NT2/D1 (cell line): ENCODE results near the gene GFRA1.
"Not testable (repeated sequence)": the region's sequence is repeated elsewhere in the genome, so short reads cannot be mapped to it uniquely, and the experiment has no call there.

Source experiments
- DNase-seq: peaks from one replicate; pipeline ENCODE4 v3.0.0-alpha.2; 2011; ENCODE audit warnings: low read depth, low spot score
- H3K27me3 ChIP-seq: 2 replicates; pipeline ENCODE4 v1.6.0; 2011; ENCODE audit warnings: mild to moderate bottlenecking; ENCODE audit not compliant: insufficient read length, insufficient read depth
- H3K36me3 ChIP-seq: 2 replicates; pipeline ENCODE4 v1.6.1; 2011; ENCODE audit warnings: mild to moderate bottlenecking, low read length, mixed read lengths; ENCODE audit not compliant: insufficient read depth, insufficient read length
- H3K4me1 ChIP-seq: 2 replicates; pipeline ENCODE4 v1.5.1; 2011; ENCODE audit not compliant: insufficient read depth, insufficient read length
- H3K4me3 ChIP-seq: 2 replicates; pipeline ENCODE4 v1.5.1; 2011; ENCODE audit warnings: low read depth; ENCODE audit not compliant: insufficient read length
- H3K9ac ChIP-seq: 2 replicates; pipeline ENCODE4 v1.6.0; 2011; ENCODE audit warnings: low read depth; ENCODE audit not compliant: insufficient read length
- H3K9me3 ChIP-seq: 2 replicates; pipeline ENCODE4 v1.5.1; 2011; ENCODE audit warnings: mild to moderate bottlenecking, low read length; ENCODE audit not compliant: insufficient read depth
- SUZ12 ChIP-seq: IDR thresholded peaks from 2 replicates; pipeline ENCODE4 v1.6.1; 2011; ENCODE audit not compliant: insufficient read length, insufficient read depth; ENCODE audit errors: extremely low read depth
- YY1 ChIP-seq: IDR thresholded peaks from 2 replicates; pipeline ENCODE4 v1.6.1; 2011; ENCODE audit not compliant: insufficient read length, insufficient read depth
- ZNF274 ChIP-seq: IDR thresholded peaks from 2 replicates; pipeline ENCODE4 v1.6.1; 2011; ENCODE audit warnings: mild to moderate bottlenecking, low read depth, low read length

The GFRA1 gene

DNA sequence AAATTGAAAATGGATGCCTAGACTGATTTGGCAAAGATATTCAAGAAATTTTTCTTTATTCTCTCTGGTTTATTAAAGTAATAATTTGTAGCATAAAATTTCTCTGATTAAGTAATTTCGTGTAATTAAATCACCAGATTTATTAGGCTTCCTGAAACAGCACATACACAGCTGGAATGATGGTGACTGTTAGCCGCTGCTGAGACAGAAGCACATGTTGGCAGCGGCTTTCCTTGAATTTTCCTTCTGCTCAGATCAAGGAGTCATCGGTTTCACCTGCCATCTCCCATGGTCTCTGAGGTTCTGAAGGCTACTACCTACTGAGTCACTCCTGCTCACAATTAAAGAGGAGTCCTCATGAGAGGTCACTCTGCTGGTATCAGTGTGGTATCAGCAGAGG is 101.5 kb downstream of the GFRA1 start:
- Histone ChIP-seq H3K4me3 (no peak overlapping the region), H3K9me3 (no peaks in the 10 kb centered on the region), H3K4me1 (no peaks in the 10 kb centered on the region), H3K36me3 (no peaks in the 10 kb centered on the region), H3K9ac (no peak overlapping the region), H3K27me3 (no peaks in the 10 kb centered on the region)
- TF ChIP-seq ZNF274: no peak
- TF ChIP-seq SUZ12: no peak
- no peak for TF ChIP-seq YY1
- DNase-seq: no peak

DNA sequence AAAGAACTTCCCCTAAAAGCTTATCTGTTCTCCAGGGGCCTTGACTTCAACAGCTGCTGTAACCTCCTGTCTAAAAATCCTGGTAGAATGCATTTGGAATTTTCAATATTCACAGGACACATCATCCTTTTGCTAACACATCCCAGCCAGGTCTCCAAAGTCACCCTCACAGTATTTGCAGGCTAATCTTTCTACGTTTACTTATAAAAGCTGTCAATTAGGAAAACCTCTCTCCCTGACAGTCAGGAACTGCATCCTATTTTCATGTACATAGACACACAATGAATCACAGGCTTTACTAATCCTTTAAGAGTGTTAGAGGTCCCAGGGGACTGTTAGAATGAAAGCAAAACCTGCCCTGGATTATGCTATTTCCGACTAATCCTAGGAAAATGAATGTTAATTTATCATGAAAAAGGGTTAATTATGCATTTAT is 102.2 kb downstream of the GFRA1 start:
- H3K9me3 ChIP-seq: no peaks in the 10 kb centered on the region
- DNase-seq: peak; percentile 42
- no peaks in the 10 kb centered on the region for H3K4me1 ChIP-seq
- H3K9ac ChIP-seq: no peak overlapping the region
- no peak for TF ChIP-seq SUZ12
- no peak for TF ChIP-seq ZNF274
- no peak for TF ChIP-seq YY1
- H3K36me3 ChIP-seq: no peaks in the 10 kb centered on the region
- H3K27me3 ChIP-seq: no peaks in the 10 kb centered on the region
- no peak overlapping the region for H3K4me3 ChIP-seq

- H3K9ac ChIP-seq: no peak overlapping the region
- TF ChIP-seq ZNF274 (no peak), YY1 (no peak), SUZ12 (no peak)
- no peaks in the 10 kb centered on the region for H3K36me3 ChIP-seq
- no peaks in the 10 kb centered on the region for H3K27me3 ChIP-seq
- no peaks in the 10 kb centered on the region for H3K9me3 ChIP-seq
- no peaks in the 10 kb centered on the region for H3K4me1 ChIP-seq
- DNase-seq: no peak
- no peak overlapping the region for H3K4me3 ChIP-seq
Observed at GRCh38 chr10:116169782-116170445, 103.1 kb downstream of the GFRA1 start.

DNA sequence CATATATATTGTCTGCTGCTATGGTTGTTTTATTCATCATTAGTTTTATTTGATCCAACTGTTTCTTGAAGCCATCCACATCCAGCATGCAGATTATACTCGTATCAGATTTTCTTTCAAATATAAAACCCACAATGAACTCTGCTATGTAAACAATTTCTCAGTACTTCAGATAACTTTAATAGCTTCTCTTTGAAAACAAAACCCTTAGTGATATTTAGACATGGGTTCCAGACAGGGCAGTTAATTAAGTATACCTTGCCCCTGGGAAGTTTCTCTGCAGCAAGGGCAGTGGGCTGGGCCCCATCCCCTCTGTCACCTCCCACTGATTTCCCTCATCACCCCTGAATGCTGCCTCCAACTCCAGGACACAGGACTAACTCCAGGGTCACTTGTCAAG is 104.3 kb downstream of the GFRA1 start:
- no peaks in the 10 kb centered on the region for H3K36me3 ChIP-seq
- H3K9me3 ChIP-seq: no peaks in the 10 kb centered on the region
- no peak for DNase-seq
- H3K27me3 ChIP-seq: no peaks in the 10 kb centered on the region
- TF ChIP-seq YY1 (no peak), SUZ12 (no peak), ZNF274 (no peak)
- H3K9ac ChIP-seq: no peak overlapping the region
- H3K4me3 ChIP-seq: no peak overlapping the region
- H3K4me1 ChIP-seq: no peaks in the 10 kb centered on the region

- H3K27me3 ChIP-seq: no peaks in the 10 kb centered on the region
- no peaks in the 10 kb centered on the region for H3K9me3 ChIP-seq
- DNase-seq: no peak
- no peaks in the 10 kb centered on the region for H3K4me1 ChIP-seq
- no peak overlapping the region for H3K9ac ChIP-seq
- TF ChIP-seq YY1 (no peak), SUZ12 (no peak), ZNF274 (no peak)
- no peak overlapping the region for H3K4me3 ChIP-seq
- H3K36me3 ChIP-seq: no peaks in the 10 kb centered on the region
Observed at GRCh38 chr10:116168329-116168728, 104.7 kb downstream of the GFRA1 start.

GRCh38 chr10:116165941-116166340 is 107.1 kb downstream of the GFRA1 start:
- not testable (repeated sequence) for H3K27me3 ChIP-seq, H3K9me3 ChIP-seq, H3K9ac ChIP-seq, H3K36me3 ChIP-seq, DNase-seq, H3K4me3 ChIP-seq, H3K4me1 ChIP-seq

DNA sequence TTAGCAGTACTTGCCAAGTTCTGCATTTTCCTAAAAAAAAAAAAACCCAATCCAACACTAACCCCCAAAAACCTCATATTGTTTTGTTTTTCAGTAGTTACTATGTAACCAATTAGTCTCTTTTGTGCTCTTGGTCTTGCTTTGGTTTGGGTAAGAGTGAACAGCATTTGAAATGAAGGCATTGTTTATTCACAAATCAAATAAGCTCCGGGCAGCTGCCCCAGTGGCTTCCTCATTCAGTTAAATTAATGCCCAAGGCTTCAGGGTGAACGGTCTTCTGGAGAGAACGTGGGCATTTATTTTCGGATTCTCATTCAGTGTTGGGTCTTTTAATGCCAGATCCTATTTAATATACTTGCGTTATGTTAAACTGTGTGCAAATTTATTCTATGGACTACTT is 108.7 kb downstream of the GFRA1 start:
- H3K9me3 ChIP-seq: no peaks in the 10 kb centered on the region
- no peaks in the 10 kb centered on the region for H3K36me3 ChIP-seq
- H3K4me3 ChIP-seq: no peak overlapping the region
- no peaks in the 10 kb centered on the region for H3K27me3 ChIP-seq
- no peak overlapping the region for H3K9ac ChIP-seq
- TF ChIP-seq YY1: no peak
- TF ChIP-seq ZNF274: no peak
- TF ChIP-seq SUZ12: no peak
- H3K4me1 ChIP-seq: no peaks in the 10 kb centered on the region
- no peak for DNase-seq
